NCI-H1092 treated with DMSO at 0.1 percent for 48 hours (cell line): ENCODE data around the gene FRAT2.
A peak's percentile ranks its signal among the peaks of the same experiment; 100 is the strongest.

Experiments used
- DNase-seq: peaks from one replicate; lab custom pipeline; 2025; lab: John Stamatoyannopoulos, UW

FRAT2 gene, protein sequence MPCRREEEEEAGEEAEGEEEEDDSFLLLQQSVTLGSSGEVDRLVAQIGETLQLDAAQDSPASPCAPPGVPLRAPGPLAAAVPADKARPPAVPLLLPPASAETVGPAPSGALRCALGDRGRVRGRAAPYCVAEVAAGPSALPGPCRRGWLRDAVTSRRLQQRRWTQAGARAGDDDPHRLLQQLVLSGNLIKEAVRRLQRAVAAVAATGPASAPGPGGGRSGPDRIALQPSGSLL

DNA sequence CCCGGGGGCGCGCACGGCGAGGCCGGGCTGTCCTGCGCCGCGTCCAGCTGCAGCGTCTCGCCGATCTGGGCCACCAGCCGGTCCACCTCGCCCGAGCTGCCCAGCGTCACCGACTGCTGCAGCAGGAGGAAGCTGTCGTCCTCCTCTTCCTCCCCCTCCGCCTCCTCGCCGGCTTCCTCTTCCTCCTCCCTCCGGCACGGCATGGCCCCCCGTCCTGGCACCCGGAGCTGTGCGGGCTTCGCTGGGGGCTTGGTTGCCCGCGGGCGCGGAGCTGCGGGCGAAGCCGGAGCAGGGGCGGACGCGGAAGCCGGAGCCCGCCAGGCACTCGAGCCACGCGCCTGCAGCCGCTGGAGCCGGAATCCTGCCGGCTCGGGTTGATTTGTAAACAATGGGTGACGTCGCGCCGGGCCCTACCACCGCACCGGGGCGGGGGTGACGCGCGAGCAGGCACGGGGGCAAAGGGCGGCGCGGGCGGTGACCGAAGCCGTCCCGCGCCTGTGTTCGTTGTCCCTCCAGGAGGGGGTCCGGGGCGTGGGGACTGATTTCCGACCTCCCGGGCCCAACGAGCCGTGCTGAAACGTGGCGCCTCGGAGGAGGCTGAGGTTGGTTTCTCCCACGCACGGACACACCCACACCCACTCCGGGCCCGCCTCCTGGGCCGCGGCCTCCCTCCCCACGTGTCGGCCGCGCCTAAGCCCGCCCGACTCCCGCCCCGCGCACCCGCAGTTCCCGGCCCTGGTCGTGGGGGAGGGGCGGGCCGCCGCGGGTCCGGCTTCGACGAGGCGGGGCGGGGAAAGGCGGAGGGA, at the start of gene FRAT2:
Gene FRAT2, minus strand, starts transcription at position 360 of the 806 bp plus-strand sequence. Its CDS starts 157 bp downstream, at position 203.
- peak; percentile 72 for DNase-seq

DNA sequence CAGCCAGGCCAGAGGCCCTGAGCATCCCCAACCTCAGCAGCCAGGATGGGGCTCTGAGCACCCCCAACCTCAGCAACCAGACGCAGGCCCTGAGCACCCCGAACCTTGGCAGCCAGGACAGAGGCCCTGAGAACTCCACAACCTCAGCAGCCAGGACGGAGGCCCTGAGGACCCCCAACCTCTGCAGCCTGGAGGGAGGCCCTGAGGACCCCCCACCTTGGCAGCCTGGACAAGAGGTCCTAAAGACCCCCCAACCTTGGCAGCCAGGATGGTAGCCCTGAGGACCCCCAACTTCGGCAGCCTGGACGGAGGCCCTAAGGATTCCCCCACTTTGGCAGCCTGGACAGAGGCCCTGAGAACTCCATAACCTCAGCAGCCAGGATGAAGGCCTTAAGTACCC, 49.6 kb upstream of the FRAT2 start:
- DNase-seq: no peak

DNA sequence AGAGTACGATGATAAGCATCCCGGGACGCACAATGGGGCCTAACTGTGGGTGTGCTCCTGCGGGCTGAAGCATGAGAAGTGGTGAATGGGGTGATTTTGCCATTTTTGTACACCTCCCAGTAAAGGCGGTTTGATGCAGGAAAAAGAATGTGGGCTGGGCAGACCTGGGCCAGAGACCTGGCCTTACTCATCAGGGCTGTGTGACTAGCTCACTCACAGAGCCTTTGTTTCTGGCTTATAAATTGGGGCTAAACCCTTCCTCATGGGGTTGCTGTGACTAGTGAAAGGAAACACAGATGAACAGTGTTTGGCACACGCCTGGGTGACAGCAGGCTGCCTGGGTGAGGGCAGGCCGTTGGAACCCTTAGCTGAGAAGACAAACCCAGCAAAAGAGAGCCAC, 48.6 kb upstream of the FRAT2 start:
- no peak for DNase-seq

DNA sequence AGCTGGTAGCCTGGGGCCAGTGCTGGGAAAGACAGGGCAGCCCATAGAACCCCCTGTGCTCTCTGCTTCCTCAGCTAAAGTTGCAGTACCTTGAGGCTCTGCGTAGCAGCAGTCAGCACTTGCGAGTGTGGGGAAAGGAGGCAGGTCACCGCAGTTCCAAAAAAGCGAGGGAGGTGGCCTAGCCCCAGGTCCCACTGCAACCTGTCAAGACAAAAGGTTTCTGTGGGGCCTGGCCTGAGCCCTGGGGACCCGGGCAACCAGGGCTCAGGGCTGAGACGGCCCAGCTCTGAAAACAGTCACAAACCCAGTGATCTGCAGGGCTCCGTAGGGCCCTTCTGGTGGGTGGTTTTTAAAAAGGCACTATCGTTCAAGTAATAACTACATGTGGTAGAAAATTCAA, 47.1 kb upstream of the FRAT2 start:
- DNase-seq: no peak

DNA sequence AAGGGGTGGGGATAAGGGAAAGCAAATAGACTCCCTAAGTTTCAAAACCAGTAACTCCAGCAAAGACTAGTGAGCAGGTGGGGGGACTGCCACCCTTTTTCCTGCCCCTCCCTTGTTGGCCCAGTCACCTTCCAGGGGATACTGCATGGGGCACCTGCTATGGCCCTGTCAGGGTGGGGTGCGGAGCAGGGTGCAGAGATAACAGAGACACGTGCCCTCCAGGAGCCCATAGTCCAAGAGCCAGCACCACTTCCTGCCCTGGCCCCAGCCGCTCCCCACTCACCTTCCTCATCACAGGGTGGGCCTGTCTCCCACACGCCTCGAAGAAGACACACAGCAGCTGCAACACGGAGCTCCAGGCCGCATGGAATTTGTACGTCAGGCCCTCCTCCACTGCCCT, 46.0 kb upstream of the FRAT2 start:
- no peak for DNase-seq

DNA sequence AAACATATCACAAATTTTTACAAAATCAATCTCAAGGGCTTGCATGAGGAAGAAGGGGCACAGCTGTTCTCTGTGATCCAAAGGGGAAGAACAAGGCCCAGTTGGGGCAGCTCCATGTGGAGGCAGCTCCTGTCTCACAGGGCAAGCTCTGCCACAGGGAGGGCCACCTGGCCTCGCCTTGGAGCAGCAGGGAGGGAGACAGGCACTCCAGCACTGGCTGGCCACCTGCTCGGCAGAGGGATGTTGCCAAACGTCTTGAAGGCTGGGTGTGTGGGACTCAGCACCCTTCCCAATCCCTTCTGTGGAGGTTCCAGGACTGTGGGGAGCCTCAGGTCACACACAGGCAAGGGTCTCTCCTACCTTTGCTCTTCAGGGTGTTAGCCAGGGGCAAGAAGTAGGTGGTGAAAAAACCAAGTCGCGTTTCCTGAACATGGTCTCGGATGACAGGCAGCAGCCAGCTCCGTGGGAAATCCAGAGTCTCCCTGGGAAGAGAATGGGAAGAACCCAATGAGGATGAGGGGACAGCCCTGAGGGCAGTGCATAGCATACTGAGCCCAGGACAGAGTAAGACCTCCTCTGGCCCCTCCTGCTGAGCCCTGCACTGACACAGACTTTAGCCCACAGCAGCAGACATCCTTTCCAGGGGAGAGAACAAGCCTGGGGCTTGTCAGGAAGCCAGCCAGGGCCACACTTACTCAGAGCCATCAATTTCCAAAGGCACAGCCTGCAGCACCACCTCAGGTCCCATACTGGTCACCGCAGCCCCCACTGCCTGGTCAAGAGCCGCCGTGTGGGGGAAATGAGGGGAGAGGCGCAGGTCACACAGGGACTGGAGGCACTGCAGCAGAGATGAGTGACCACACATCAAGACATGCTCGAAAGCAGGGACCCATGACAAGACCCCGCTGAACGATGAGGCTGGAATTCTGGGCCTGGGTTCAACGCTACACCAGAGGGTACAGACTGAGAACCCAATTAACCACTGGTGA, 44.7 kb upstream of the FRAT2 start:
- no peak for DNase-seq

DNA sequence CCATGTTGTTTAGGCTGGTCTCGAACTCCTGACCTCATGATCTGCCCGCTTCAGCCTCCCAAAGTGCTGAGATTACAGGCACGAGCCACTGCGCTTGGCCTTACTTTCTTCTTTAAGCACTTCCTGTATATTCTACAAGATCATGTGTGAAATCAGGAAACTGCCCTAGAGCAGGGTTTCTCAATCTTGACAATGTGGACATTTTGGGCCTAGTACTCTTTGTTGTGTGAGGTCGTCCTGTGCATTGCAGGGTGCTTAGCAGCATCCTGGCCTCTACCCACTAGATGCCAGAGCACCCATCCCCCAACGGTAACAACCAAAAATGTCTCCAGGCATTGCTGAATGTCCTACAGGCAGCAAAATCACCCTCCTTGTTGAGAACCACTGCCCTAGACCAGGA, 41.9 kb upstream of the FRAT2 start:
- DNase-seq: no peak

DNA sequence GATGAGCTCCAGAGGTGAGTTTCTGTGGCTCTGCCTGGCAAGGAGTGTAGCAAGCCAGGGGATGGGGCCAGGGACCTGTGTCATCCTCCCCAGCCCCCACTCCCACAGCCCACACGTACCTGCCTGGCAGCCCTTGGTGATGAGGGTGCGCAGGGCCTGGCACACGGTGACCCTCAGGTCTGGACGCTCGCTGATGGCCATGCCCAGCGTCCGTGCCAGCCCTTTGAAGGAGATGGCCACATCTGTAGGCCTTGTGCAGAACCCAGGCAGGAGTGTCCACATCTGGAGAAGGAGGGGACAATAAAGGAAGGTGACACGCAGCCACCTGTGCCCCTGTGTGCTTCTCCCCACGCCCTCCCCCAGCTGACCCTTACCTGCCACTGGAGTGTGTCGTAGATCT, 38.9 kb upstream of the FRAT2 start:
- no peak for DNase-seq

DNA sequence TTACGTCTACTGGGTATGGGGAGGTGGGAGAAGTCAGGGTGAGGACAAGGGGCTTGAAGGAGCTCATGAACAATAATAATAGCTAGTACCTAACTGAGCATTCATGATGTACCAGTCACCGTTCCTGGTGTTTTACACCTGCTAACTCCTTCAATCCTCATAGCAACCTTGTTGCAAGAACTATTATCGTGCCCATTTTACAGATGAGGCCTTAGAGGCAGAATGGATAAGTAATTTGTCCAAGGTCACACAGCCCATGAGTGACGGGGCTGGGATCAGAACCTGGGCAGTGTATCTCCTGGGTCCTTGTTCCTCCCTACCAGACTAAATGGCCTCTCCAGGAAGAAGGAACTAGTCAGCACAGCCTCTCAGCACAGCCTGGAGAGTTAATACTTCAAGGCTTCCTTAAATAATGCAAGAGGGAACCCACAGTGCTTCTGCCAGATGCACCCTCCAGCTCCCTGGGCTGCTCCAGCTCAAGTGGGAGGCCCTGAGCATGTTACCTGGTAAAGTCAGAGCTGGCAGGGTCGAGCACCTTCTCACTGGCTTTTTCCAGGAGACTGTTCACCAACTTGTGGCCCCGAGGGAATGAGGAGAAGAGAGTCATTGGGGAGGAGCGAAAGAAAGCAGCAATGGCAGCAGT, 37.8 kb upstream of the FRAT2 start:
- DNase-seq: no peak

DNA sequence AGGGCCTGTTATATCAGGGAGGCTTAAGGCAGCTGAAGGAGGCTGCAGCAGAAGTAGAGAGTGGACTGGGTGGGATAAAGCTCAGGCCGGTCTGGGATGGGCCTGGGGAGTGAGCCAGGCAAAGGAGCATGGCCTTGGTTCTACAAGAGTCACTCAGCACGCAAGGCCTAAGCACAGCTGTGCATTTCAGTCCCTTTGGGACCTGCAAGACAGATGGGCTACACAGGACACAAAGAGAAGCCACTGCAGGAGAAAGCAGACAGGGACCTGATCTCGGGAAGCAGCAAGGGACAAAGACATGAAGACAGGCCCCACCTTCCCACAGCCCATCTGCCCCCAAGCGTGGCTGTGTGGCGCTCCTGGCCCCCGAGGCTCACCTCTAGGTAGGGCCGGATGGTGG, 37.2 kb upstream of the FRAT2 start:
- DNase-seq: no peak

DNA sequence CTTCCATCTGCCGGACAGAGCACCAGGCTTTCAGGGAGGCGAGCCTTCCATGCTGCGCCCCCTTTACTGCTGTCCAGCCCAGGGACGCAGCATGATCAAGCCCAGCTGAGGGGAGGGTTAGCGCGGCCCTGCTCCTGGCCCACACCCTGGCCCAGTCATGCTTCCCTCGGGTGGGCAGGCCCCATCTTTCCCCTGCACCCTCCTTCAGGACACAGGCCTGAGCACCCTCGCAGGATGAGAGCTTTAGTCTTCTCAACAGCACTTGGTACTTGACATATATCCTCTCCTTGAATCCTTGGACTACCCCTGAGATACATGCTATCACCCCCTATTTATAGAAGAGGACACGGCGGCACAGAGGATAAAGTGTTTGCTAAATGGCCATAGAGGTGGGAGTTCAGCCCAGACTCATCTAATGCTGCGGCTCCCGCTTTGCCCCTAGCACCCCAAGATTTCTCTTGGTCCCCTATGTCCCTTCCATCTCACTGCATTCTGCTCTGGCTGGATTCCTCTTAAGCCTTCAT, 32.7 kb upstream of the FRAT2 start:
- DNase-seq: no peak

DNA sequence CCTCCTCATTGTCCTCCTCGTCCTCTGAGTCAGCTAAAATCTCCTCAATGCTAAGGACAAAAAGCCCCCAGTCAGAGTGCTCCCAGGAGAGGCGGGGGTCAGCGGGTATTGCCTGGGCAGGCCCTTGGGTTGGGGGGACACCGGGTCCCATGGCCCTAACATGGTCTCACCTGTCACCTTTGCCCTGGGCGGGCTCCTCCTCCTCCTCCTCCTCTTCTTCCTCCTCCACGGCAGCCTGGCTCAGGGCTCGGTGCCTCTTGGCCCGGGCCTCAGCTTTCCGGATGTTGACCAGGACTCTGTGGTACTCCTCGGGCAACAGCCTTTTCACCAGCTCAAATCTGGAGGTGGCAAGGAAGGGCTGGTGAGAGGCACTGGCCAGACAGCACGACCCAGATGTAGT, 32.0 kb upstream of the FRAT2 start:
- no peak for DNase-seq

DNA sequence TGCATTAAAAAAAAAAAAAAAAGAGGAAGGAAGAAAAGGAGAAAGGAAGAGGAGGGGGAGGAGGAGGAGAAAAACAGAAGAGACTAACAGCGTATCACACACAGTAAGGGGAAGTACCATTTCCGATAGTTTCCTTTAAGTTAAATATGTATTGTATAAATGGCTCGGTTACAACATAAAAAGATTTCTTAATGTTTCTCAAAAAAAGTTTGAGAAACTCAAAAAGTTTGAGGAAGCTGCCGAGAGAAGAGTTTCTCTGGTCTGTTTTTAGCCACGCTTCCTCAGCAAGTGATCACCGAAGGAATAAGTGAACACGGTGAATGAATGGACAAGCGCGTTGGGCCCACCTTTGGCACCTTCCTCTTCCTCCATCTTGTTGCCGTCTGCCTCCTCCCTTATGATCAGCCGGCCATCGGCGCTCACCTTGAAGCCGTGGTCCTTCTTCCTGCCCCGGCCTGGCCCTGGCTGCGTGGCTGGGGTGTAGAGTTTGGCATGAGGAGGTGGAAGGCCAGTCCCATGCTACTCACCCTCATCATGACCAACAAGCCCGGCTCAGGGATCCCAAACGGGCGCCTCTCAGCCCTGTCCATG, 31.3 kb upstream of the FRAT2 start:
- no peak for DNase-seq

DNA sequence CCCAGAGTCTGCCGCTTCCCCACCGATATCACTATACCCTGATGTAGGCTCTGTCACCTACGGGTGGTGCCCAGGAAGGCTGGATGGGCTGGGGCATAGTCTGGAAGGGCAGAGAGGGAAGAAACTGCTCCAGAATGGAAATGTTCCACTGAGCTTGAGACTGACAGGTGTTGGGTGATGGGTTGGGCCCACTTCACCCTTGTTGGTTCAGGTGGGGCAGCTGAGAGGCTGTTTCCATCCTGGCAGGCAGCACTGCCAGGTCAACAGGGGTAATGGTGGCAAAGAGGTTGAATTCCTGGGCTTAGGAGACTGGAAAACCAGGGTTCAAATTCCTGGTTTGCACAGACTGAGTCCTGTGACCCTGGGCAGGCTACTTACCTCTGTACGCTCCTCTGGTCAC, 28.5 kb upstream of the FRAT2 start:
- DNase-seq: no peak

DNA sequence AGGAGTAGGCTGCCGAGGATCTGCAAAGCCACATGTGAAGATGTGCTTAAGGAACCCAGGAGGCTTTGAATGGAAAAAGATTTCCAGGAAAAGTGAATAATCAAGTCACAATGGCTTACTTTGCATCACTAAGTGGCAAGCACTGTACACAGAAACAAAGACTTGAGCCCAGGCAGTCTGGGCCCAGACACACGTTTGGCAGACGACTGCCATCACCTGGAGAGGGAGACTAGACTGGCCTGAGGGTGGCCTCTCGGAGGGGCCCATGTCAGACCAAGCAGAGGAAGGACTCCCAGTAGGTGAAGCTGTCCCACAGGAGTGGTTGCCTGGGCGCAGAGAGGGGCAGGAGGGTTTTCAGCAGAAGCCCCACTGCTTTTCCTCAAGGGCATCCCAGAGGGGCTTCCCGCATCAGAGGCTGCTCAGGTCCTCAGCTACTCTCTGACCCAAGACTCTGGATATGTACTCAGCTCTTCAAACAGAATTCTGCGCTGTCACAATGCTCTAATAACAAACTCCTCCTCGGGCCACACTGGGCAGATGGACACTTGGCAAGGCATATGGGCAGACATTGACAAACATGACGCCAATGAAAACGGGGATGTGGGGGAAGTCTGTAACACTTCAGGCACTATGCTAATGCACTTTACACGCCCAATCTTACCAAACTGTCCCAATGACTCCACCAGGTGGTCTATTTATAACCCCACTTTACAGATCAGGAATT, 27.9 kb upstream of the FRAT2 start:
- no peak for DNase-seq

DNA sequence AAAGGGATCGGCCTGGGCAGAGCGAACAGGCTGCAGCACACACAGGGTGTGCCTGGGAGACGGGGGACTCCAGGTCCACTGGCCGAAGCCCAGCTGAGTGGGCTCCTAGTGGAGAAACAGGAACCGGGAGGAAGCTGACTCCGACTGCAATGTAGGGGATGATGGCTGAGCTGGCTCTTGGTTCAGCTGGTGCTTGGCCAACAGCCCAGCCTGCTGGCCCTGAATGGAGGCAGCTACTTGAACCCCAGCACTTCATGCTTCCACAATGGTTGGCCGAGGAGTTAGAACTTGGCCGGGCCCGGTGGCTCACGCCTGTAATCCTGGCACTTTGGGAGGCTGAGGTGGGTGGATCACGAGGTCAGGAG, 27.0 kb upstream of the FRAT2 start:
- DNase-seq: peak; percentile 41

DNA sequence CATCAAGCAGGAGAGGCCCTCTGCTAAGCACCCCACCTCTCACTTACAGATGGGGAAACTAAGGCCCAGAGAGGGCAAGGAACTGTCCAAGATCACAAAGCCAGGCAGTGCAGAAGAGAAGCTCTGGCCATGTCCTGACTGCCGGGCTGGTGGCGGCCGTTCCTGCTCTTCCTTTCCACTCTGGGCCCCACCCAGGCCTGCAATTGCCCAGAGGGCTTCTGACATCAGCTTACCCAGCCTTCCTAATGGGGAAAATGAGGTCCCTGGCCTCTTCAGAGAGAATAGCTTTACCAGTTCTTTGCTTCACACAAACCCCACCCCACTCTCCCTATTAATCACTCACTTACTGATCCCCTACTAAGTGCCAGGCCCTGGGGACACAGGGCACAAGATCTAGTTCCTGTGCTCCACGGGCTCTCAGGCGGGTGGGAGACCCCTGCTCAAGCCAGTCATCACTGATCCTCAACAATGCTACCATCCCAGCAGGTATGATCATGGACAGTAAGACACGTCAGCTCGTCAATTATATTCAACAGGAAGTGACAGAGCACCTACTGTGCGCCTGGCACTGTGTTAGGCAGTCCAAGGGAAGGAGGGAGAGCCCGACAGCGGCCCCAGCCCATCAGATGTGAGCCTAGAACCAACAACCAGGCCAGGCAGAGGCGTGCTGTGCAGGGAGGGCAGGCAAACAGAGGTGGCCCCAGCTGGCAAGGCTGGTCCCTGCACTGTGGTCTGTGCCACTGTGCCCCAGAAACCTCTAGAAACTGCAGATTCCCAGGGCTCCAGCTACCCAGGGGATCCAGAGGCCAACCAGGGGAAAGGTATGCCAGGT, 26.4 kb upstream of the FRAT2 start:
- DNase-seq: no peak

DNA sequence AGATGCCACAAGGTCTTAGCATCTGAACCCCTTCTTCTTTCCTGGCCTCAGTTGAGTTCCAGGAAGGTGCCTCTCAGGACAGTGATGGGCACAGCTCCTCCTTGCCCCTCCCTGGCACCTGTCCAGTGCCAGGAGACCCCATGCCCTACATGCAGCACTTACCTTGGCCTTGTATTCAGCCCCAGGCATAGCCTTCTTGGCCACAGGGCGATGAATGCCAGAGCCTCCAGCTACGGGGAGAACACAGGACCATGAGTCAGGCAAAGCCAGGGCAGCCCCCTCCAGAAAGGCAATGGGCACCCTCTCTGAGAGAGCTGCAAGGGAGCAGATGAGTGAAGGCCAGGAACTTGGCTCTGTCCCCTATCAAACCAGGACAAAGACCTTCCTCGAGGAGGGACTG, 24.3 kb upstream of the FRAT2 start:
- no peak for DNase-seq

DNA sequence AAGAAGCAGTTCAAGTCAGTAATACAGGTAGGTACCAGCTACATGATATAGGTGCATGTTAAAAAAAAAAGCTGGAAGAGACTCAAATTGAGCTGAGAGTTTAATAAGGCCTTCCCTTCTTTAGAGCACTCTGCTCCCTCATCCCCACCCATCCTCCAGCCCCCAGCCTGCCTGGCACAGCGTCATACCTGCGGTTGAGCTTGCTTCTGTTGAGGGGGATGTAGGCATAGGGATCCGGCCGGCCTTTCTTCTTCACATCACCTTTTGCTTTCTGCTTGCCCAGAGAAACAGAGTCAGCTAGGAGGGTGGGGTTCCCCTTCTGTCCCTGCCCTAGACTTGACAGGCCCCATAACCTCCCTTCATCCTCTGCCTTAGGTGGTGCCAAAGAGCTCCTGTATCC, 23.8 kb upstream of the FRAT2 start:
- DNase-seq: no peak

DNA sequence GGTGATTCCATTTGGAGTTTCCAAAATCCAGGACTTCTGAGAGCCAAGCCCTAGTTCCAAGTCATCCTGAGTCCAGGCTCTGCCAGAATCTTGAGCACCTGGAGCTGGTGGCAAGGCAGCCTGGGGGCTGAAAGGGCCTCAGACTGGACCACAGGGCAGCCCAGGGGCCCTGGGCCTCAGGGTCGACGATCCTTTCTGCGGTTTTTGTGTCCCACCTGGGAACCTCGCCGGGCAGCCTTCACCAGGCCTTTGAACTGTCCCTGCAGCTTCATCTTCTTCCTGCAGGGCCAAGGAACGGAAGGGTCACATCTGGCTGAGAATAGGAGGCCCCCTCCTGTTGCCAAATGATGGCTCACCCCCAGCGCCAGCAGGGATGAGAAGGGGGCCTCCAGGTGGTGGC, 22.4 kb upstream of the FRAT2 start:
- no peak for DNase-seq
